NK-92 (cell line): ENCODE results near the gene ARID5A.

Experiments
- DNase-seq: peaks from one replicate; lab custom pipeline; 2025; ENCODE audit not compliant: unreplicated experiment; lab: John Stamatoyannopoulos, UW

ARID5A gene

GRCh38 chr2:96526615-96527285, 9.8 kb upstream of the ARID5A start:
- no peak for DNase-seq

- DNase-seq = no peak
These were observed 9.1 kb upstream of the ARID5A start for GRCh38 chr2:96527286-96528005.

- no peak for DNase-seq
These were observed 8.4 kb upstream of the ARID5A start for GRCh38 chr2:96528006-96528699.

GRCh38 chr2:96528700-96529375, 7.7 kb upstream of the ARID5A start:
- no peak for DNase-seq

GRCh38 chr2:96529376-96530143, 7.0 kb upstream of the ARID5A start:
- no peak for DNase-seq

GRCh38 chr2:96530144-96530430, 6.5 kb upstream of the ARID5A start:
- DNase-seq = no peak

- DNase-seq = no peak
These were observed 5.8 kb upstream of the ARID5A start for GRCh38 chr2:96530474-96531357.

GRCh38 chr2:96531366-96531765, 5.2 kb upstream of the ARID5A start:
- DNase-seq = no peak

- DNase-seq = peak; percentile 39
These were observed 4.6 kb upstream of the ARID5A start for GRCh38 chr2:96531872-96532505.

- DNase-seq = no peak
These were observed 3.8 kb upstream of the ARID5A start for GRCh38 chr2:96532641-96533291.

- DNase-seq = no peak
These were observed 3.1 kb upstream of the ARID5A start for GRCh38 chr2:96533292-96534073.

- DNase-seq = no peak
These were observed 2.4 kb upstream of the ARID5A start for GRCh38 chr2:96534141-96534540.

- no peak for DNase-seq
These were observed 1.8 kb upstream of the ARID5A start for GRCh38 chr2:96534701-96535181.

GRCh38 chr2:96535331-96535730, 1.2 kb upstream of the ARID5A start:
- DNase-seq = no peak

- DNase-seq = peak; percentile 42
These were observed 648 bp downstream of the ARID5A start for GRCh38 chr2:96537066-96537733.

GRCh38 chr2:96537734-96538486, 1.4 kb downstream of the ARID5A start:
- no peak for DNase-seq
